DMS114 treated with DMSO at 0.1 percent for 48 hours (cell line): ENCODE measurements around the gene SNN.

Experiments
- DNase-seq: peaks from one replicate; lab custom pipeline; 2025; ENCODE audit not compliant: unreplicated experiment; lab: John Stamatoyannopoulos, UW

Gene SNN

GRCh38 chr16:11677959-11678881, 10.0 kb downstream of the SNN start:
- DNase-seq: no peak

GRCh38 chr16:11679250-11679649, 11.0 kb downstream of the SNN start:
- DNase-seq: no peak

GRCh38 chr16:11679941-11680911, 12.0 kb downstream of the SNN start:
- no peak for DNase-seq

GRCh38 chr16:11681556-11681955, 13.3 kb downstream of the SNN start:
- DNase-seq: no peak

- DNase-seq: no peak
These were observed 13.9 kb downstream of the SNN start for GRCh38 chr16:11681976-11682654.

GRCh38 chr16:11682655-11683096, 14.4 kb downstream of the SNN start:
- no peak for DNase-seq

- no peak for DNase-seq
These were observed 14.9 kb downstream of the SNN start for GRCh38 chr16:11683145-11683544.

- DNase-seq: no peak
These were observed 16.2 kb downstream of the SNN start for GRCh38 chr16:11684231-11685025.

- DNase-seq: no peak
These were observed 17.8 kb downstream of the SNN start for GRCh38 chr16:11685844-11686618.

- DNase-seq: no peak
These were observed 18.6 kb downstream of the SNN start for GRCh38 chr16:11686713-11687380.

- no peak for DNase-seq
These were observed 19.6 kb downstream of the SNN start for GRCh38 chr16:11687601-11688519.

- DNase-seq: no peak
These were observed 20.2 kb downstream of the SNN start for GRCh38 chr16:11688520-11688886.

GRCh38 chr16:11689031-11689840, 21.0 kb downstream of the SNN start:
- no peak for DNase-seq

- DNase-seq: no peak
These were observed 23.0 kb downstream of the SNN start for GRCh38 chr16:11691235-11691634.

GRCh38 chr16:11691771-11692170, 23.5 kb downstream of the SNN start:
- no peak for DNase-seq

- no peak for DNase-seq
These were observed 23.9 kb downstream of the SNN start for GRCh38 chr16:11692171-11692570.

GRCh38 chr16:11692651-11693050, 24.4 kb downstream of the SNN start:
- DNase-seq: no peak
